Measurements from ENCODE around the gene MRC1.

Gene MRC1

GRCh38 chr10:17848646-17849045, 39.5 kb downstream of the MRC1 start:
- DNase-seq: peak in 1 of 2 experiments; percentile 27

GRCh38 chr10:17850501-17850900, 41.4 kb downstream of the MRC1 start:
- DNase-seq: no peak

- peak; percentile 24 to 64 for DNase-seq
Observed at GRCh38 chr10:17851611-17852010, 42.5 kb downstream of the MRC1 start.

GRCh38 chr10:17854044-17854652, 45.0 kb downstream of the MRC1 start:
- no peak for DNase-seq

- no peak for DNase-seq
Observed at GRCh38 chr10:17857040-17857439, 47.9 kb downstream of the MRC1 start.

- no peak for DNase-seq
Observed at GRCh38 chr10:17859492-17860156, 50.5 kb downstream of the MRC1 start.

- no peak for DNase-seq
Observed at GRCh38 chr10:17861760-17862159, 52.6 kb downstream of the MRC1 start.

- DNase-seq: no peak
Observed at GRCh38 chr10:17865351-17865750, 56.2 kb downstream of the MRC1 start.

- DNase-seq: no peak
Observed at GRCh38 chr10:17866346-17866745, 57.2 kb downstream of the MRC1 start.

GRCh38 chr10:17867056-17867455, 57.9 kb downstream of the MRC1 start:
- no peak for DNase-seq

GRCh38 chr10:17871036-17871435, 61.9 kb downstream of the MRC1 start:
- no peak for DNase-seq

- DNase-seq: peak; percentile 0 to 4
Observed at GRCh38 chr10:17872191-17873091, 63.3 kb downstream of the MRC1 start.

- no peak for DNase-seq
Observed at GRCh38 chr10:17873946-17874345, 64.8 kb downstream of the MRC1 start.

- no peak for DNase-seq
Observed at GRCh38 chr10:17877121-17877520, 68.0 kb downstream of the MRC1 start.

GRCh38 chr10:17878896-17879295, 69.7 kb downstream of the MRC1 start:
- DNase-seq: no peak

GRCh38 chr10:17880601-17881000, 71.5 kb downstream of the MRC1 start:
- no peak for DNase-seq

- no peak for DNase-seq
Observed at GRCh38 chr10:17882557-17882956, 73.4 kb downstream of the MRC1 start.

- DNase-seq: no peak
Observed at GRCh38 chr10:17883621-17884020, 74.5 kb downstream of the MRC1 start.

GRCh38 chr10:17888189-17888588, 79.0 kb downstream of the MRC1 start:
- no peak for DNase-seq

- no peak for DNase-seq
Observed at GRCh38 chr10:17891435-17891834, 82.3 kb downstream of the MRC1 start.

GRCh38 chr10:17904564-17904963, 95.4 kb downstream of the MRC1 start:
- DNase-seq: no peak

GRCh38 chr10:17905491-17905890, 96.3 kb downstream of the MRC1 start:
- no peak for DNase-seq

- no peak for DNase-seq
Observed at GRCh38 chr10:17906002-17906401, 96.9 kb downstream of the MRC1 start.

GRCh38 chr10:17907641-17908040, 98.5 kb downstream of the MRC1 start:
- no peak for DNase-seq
